Peyer's patch (tissue), 4 donors: ENCODE results near the gene ADPRS.

Source experiments
- POLR2A ChIP-seq, 2 donors: fragments of 450-650 bp; IDR thresholded peaks; one replicate each; pipeline ENCODE4 v1.5.1; 2017; ENCODE audit warnings: antibody characterized with exemption in 2 of 2, mild to moderate bottlenecking in 2 of 2, moderate library complexity in 2 of 2
- TF ChIP-seq, protein P1 (sequence below), 6 experiments: fragments of 450-650 bp in 4 of 6; fragments of 200-600 bp in 2 of 6; sonication (generic) in 1 of 6; IDR thresholded peaks; one replicate each; pipeline ENCODE4 v1.5.1; 2017 to 2019; ENCODE audit warnings: antibody characterized with exemption in 6 of 6, mild to moderate bottlenecking in 3 of 6, moderate library complexity in 1 of 6

- TF ChIP-seq POLR2A (IDR thresholded peaks at IDR 0.05) = no peak
- TF ChIP-seq, protein P1, sequence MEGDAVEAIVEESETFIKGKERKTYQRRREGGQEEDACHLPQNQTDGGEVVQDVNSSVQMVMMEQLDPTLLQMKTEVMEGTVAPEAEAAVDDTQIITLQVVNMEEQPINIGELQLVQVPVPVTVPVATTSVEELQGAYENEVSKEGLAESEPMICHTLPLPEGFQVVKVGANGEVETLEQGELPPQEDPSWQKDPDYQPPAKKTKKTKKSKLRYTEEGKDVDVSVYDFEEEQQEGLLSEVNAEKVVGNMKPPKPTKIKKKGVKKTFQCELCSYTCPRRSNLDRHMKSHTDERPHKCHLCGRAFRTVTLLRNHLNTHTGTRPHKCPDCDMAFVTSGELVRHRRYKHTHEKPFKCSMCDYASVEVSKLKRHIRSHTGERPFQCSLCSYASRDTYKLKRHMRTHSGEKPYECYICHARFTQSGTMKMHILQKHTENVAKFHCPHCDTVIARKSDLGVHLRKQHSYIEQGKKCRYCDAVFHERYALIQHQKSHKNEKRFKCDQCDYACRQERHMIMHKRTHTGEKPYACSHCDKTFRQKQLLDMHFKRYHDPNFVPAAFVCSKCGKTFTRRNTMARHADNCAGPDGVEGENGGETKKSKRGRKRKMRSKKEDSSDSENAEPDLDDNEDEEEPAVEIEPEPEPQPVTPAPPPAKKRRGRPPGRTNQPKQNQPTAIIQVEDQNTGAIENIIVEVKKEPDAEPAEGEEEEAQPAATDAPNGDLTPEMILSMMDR (IDR thresholded peaks at IDR 0.05) = no peak
Observed at GRCh38 chr1:36115200-36115669, 26.5 kb downstream of the ADPRS start.
